GM23338 (cell line): Measurements from ENCODE around the gene SLC25A18. TPM values are rescaled to one million over a fixed set of nuclear protein-coding genes. Genes with fewer than 3 reads are reported as not detected.

ENCODE experiments used
- ATAC-seq: fragments of 200-7000 bp; cut with Tn5 transposase; 3 replicates; pipeline ENCODE4 v1.9.1; 2020
- DNase-seq: peaks from one replicate; pipeline ENCODE4 v3.0.0-alpha.2; 2015; ENCODE audit warnings: low spot score
- H2AFZ ChIP-seq: fragments of 200-600 bp; sonication (generic); 2 replicates; pipeline ENCODE4 v1.8.0; 2016; ENCODE audit warnings: antibody characterized with exemption, mild to moderate bottlenecking, moderate library complexity
- H3F3A ChIP-seq: fragments of 200-600 bp; sonication (generic); replicated peaks from 2 replicates; pipeline ENCODE4 v1.8.0; 2017; ENCODE audit warnings: antibody characterized with exemption, mixed run types, low read depth
- H3K27ac ChIP-seq: fragments of 200-600 bp; sonication (generic); 2 replicates; pipeline ENCODE4 v1.6.1; 2016; ENCODE audit warnings: low read depth
- H3K27me3 ChIP-seq: fragments of 200-600 bp; sonication (generic); 2 replicates; pipeline ENCODE4 v1.8.0; 2016; ENCODE audit warnings: mild to moderate bottlenecking, mixed run types, moderate library complexity; ENCODE audit not compliant: insufficient read depth
- H3K36me3 ChIP-seq: fragments of 200-600 bp; sonication (generic); 2 replicates; pipeline ENCODE4 v1.8.0; 2016; ENCODE audit warnings: mild to moderate bottlenecking; ENCODE audit not compliant: insufficient read depth
- H3K4me1 ChIP-seq: fragments of 200-600 bp; sonication (generic); 2 replicates; pipeline ENCODE4 v1.8.0; 2016; ENCODE audit warnings: mild to moderate bottlenecking, moderate library complexity; ENCODE audit not compliant: insufficient read depth
- H3K4me2 ChIP-seq: fragments of 200-600 bp; sonication (generic); 2 replicates; pipeline ENCODE4 v1.7.1; 2017; ENCODE audit warnings: mixed run types
- H3K4me3 ChIP-seq: fragments of 200-600 bp; sonication (generic); 2 replicates; pipeline ENCODE4 v1.6.1; 2016; ENCODE audit warnings: mixed run types
- H3K79me2 ChIP-seq: fragments of 200-600 bp; sonication (generic); replicated peaks from 2 replicates; pipeline ENCODE4 v1.8.0; 2017; ENCODE audit warnings: mild to moderate bottlenecking; ENCODE audit not compliant: insufficient read depth
- H3K9me2 ChIP-seq: fragments of 200-600 bp; sonication (generic); 2 replicates; pipeline ENCODE4 v1.8.0; 2017; ENCODE audit not compliant: insufficient read depth
- H4K20me1 ChIP-seq: fragments of 200-600 bp; sonication (generic); replicated peaks from 2 replicates; pipeline ENCODE4 v1.8.0; 2017; ENCODE audit warnings: mild to moderate bottlenecking; ENCODE audit not compliant: insufficient read depth
- H3K27ac Mint-ChIP-seq: 2 replicates; pipeline ENCODE4 v1.8.0; 2020; ENCODE audit warnings: inconsistent platforms, mild to moderate bottlenecking, moderate library complexity, mixed read lengths
- H3K27me3 Mint-ChIP-seq: 3 replicates; pipeline ENCODE4 v1.8.0; 2022; ENCODE audit warnings: low read depth, mild to moderate bottlenecking, moderate library complexity, mixed read lengths, inconsistent platforms; ENCODE audit not compliant: insufficient read depth, poor library complexity
- H3K36me3 Mint-ChIP-seq: 3 replicates; pipeline ENCODE4 v1.8.0; 2021; ENCODE audit warnings: low read depth, mild to moderate bottlenecking, inconsistent platforms, moderate library complexity, mixed read lengths
- H3K4me1 Mint-ChIP-seq: 3 replicates; pipeline ENCODE4 v1.8.0; 2020; ENCODE audit warnings: mild to moderate bottlenecking, inconsistent platforms, mixed read lengths
- H3K4me3 Mint-ChIP-seq: 3 replicates; pipeline ENCODE4 v1.8.0; 2021; ENCODE audit warnings: moderate library complexity, mild to moderate bottlenecking, inconsistent platforms, mixed read lengths
- H3K9me3 Mint-ChIP-seq: 3 replicates; pipeline ENCODE4 v1.8.0; 2020; ENCODE audit warnings: moderate library complexity, mild to moderate bottlenecking, inconsistent platforms, mixed read lengths
- CREB1 ChIP-seq: fragments of 250-450 bp; sonication (Bioruptor Pico); IDR thresholded peaks from 2 replicates; pipeline ENCODE4 v1.5.0; 2020; ENCODE audit warnings: low read depth, mild to moderate bottlenecking, moderate library complexity
- ETS1 ChIP-seq: IDR thresholded peaks from 2 replicates; pipeline ENCODE4 v1.6.1; 2016; ENCODE audit warnings: antibody characterized with exemption
- EZH2 ChIP-seq: fragments of 200-600 bp; sonication (generic); IDR thresholded peaks from one replicate; pipeline ENCODE4 v1.8.0; 2017; ENCODE audit warnings: antibody characterized with exemption, mild to moderate bottlenecking, low read depth; ENCODE audit not compliant: unreplicated experiment
- EZH2phosphoT487 ChIP-seq: fragments of 200-600 bp; sonication (generic); IDR thresholded peaks from one replicate; pipeline ENCODE4 v1.8.1; 2018; ENCODE audit warnings: antibody characterized with exemption; ENCODE audit not compliant: unreplicated experiment
- NANOG ChIP-seq: IDR thresholded peaks from 2 replicates; pipeline ENCODE4 v1.6.1; 2016; ENCODE audit warnings: antibody characterized with exemption, borderline replicate concordance
- POLR2AphosphoS5 ChIP-seq: IDR thresholded peaks from 2 replicates; pipeline ENCODE4 v1.6.1; 2016; ENCODE audit warnings: antibody characterized with exemption, low read depth
- STAT1 ChIP-seq: IDR thresholded peaks from one replicate; pipeline ENCODE4 v1.6.1; 2016; ENCODE audit warnings: antibody characterized with exemption; ENCODE audit not compliant: unreplicated experiment
- ZNF114 ChIP-seq: fragments of 250-450 bp; sonication (Bioruptor Pico); IDR thresholded peaks from 2 replicates; pipeline ENCODE4 v1.5.0; 2020; ENCODE audit warnings: mild to moderate bottlenecking, moderate library complexity
- ZNF331 ChIP-seq: fragments of 250-450 bp; sonication (Bioruptor Pico); IDR thresholded peaks from 2 replicates; pipeline ENCODE4 v1.5.0; 2020; ENCODE audit warnings: low read depth, mild to moderate bottlenecking, moderate library complexity
- ZNF462 ChIP-seq: fragments of 250-450 bp; sonication (Bioruptor Pico); IDR thresholded peaks from 2 replicates; pipeline ENCODE4 v1.5.0; 2020; ENCODE audit warnings: mild to moderate bottlenecking, moderate library complexity
- polyA plus RNA-seq: library from polyadenylated mRNA; unstranded; fragments of >200 nt; fragmentation: Nextera tagmentation; extraction: Ambion mirVana; gene quantifications from 2 replicates; pipeline ENCODE4 v1.2.1, GENCODE V29; 2016
- total RNA-seq: library from RNA; depleted of rRNA; stranded (reverse); fragments of >200 nt; shearing (Covaris generic); gene quantifications from 2 replicates; pipeline ENCODE4 v1.2.3, GENCODE V29; 2014

The SLC25A18 gene
- total and polyA plus RNA-seq, 2 experiments from 2014 or later, result 1.2 to 1.9 TPM

DNA sequence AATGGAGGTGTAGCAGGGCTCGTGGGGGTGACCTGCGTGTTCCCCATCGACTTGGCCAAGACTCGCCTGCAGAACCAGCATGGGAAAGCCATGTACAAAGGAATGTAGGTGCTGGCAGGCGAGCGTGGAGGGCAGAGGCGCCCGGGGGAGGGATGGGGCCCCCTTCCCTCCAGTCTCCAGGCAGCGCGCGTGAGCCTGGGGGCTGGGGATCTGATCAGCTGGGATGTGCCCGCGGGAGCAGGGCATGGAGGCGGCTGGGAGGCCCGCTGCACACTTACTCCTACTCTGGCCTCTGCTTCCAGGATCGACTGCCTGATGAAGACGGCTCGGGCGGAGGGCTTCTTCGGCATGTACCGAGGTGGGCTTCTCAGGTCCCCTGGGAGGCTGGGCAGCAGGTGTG lies 17.8 kb downstream of the SLC25A18 start:
- Histone ChIP-seq H3K27me3 (no peaks in the 10 kb centered on the region), H3K4me1 (no peaks in the 10 kb centered on the region), H3K4me3 (no peak overlapping the region), H3K9me2 (no peaks in the 10 kb centered on the region), H4K20me1 (no peaks in the 10 kb centered on the region), H2AFZ (0 out of 2 replicates have a peak overlapping the region, but pooled peaks have one; percentile 38), H3K4me2 (no peak overlapping the region), H3F3A (peaks cover 5% of the 10 kb centered on the region; the same call in 1 of the 2 replicates), H3K79me2 (no peaks in the 10 kb centered on the region), H3K27ac (no peak overlapping the region), H3K36me3 (no peaks in the 10 kb centered on the region)
- ATAC-seq (peak; percentile 5; the same call in 2 of the 3 replicates), DNase-seq (no peak)
- H3K27ac Mint-ChIP-seq, result no peak overlapping the region
- H3K4me3 Mint-ChIP-seq, result no peak overlapping the region
- H3K4me1 Mint-ChIP-seq, result peaks cover 8% of the 10 kb centered on the region
- H3K27me3 Mint-ChIP-seq, result peaks cover 14% of the 10 kb centered on the region
- no peaks in the 10 kb centered on the region for H3K36me3 Mint-ChIP-seq
- H3K9me3 Mint-ChIP-seq, result no peaks in the 10 kb centered on the region; the same call in 2 of the 3 replicates
- TF ChIP-seq ETS1, result no peak

DNA sequence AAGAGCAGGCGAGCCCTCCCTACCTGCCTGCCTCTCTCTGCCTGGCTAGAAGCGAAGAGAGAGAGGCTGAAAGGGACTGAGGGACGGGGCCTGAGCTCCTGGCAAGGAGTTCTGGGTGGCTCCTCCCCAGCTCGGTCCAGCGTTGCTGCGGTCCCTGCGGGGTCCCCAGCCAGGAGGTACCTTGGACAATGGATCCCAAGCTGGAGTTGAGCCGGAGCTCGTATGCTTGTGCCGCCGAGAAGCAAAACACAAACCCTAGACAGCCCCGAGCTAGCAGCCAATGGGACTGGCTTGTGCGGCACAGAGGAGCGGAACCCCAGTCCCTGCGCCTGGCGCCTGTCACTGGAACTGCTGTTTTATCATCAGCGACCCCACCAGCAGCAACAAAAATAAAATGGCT lies 18.3 kb downstream of the SLC25A18 start:
- Histone ChIP-seq H3K9me2 (no peaks in the 10 kb centered on the region), H2AFZ (peak overlapping the region; percentile 38), H3F3A (peaks cover 5% of the 10 kb centered on the region; the same call in 1 of the 2 replicates), H3K79me2 (no peaks in the 10 kb centered on the region), H4K20me1 (no peaks in the 10 kb centered on the region), H3K27ac (no peak overlapping the region), H3K4me1 (no peaks in the 10 kb centered on the region), H3K4me2 (no peak overlapping the region), H3K36me3 (no peaks in the 10 kb centered on the region), H3K4me3 (no peak overlapping the region), H3K27me3 (no peaks in the 10 kb centered on the region)
- no peak for DNase-seq
- Mint-ChIP-seq H3K4me3 (no peak overlapping the region), H3K4me1 (peaks cover 8% of the 10 kb centered on the region), H3K27ac (no peak overlapping the region), H3K9me3 (no peaks in the 10 kb centered on the region; the same call in 2 of the 3 replicates), H3K36me3 (no peaks in the 10 kb centered on the region), H3K27me3 (peaks cover 11% of the 10 kb centered on the region)
- peak; percentile 11 for ATAC-seq
- TF ChIP-seq ZNF331 (CRISPR knock-in tag) (no peak), EZH2 (no peak), STAT1 (no peak), ZNF114 (CRISPR knock-in tag) (no peak), CREB1 (CRISPR knock-in tag) (no peak), ZNF462 (CRISPR knock-in tag) (no peak), ETS1 (no peak), POLR2AphosphoS5 (no peak), NANOG (no peak), EZH2phosphoT487 (no peak)
